NCI-H1694 treated with DMSO at 0.1 percent for 48 hours (cell line): ENCODE results near the gene SRP54.
"Not testable (repeated sequence)": the region's sequence is repeated elsewhere in the genome, so short reads cannot be mapped to it uniquely, and the experiment has no call there.

Experiments used
- DNase-seq: peaks from one replicate; lab custom pipeline; 2025; lab: John Stamatoyannopoulos, UW

SRP54 gene

DNA sequence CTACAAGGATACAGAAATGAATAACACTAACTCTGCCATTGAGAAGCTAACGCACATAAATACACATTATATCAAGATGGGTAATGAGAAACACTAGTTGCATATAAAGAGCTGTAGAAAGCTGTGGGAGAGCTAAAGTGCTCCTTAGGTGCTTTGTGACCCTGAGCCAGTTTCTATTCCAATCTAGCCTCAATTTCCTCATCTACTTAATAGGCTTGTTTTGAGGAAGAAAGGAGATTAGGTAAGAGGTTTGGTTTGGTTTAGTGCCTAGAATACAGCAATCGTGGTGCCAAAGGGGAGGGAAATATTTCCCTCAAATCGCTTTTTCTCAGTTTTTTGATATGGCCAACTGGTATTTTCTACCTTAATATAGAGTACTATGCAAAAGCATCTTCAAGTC lies 994 bp downstream of the SRP54 start:
- no peak for DNase-seq

GRCh38 chr14:34985740-34986139 lies 2.9 kb downstream of the SRP54 start:
- no peak for DNase-seq

DNA sequence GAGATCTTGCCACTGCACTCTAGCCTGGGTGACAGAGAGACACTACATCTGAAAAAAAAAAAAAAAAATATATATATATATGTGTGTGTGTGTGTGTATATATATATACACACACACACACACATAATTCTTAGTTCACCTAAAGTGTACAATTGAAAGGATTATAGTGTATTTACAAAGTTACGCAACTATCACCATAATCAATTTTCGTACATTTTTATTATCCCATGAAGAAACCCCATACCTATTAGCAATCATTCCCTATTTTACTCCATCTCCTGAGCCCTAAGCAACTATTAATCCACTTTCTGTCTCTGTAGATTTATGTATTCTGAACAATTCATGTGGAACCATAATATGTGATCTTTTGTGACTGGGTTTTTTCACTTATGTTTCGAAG lies 4.4 kb downstream of the SRP54 start:
- no peak for DNase-seq

GRCh38 chr14:34989762-34990161 lies 7.0 kb downstream of the SRP54 start:
- no peak for DNase-seq

- no peak for DNase-seq
Observed at GRCh38 chr14:34993426-34993825, 10.6 kb downstream of the SRP54 start.

- DNase-seq = no peak
Observed at GRCh38 chr14:34994668-34995067, 11.9 kb downstream of the SRP54 start.

DNA sequence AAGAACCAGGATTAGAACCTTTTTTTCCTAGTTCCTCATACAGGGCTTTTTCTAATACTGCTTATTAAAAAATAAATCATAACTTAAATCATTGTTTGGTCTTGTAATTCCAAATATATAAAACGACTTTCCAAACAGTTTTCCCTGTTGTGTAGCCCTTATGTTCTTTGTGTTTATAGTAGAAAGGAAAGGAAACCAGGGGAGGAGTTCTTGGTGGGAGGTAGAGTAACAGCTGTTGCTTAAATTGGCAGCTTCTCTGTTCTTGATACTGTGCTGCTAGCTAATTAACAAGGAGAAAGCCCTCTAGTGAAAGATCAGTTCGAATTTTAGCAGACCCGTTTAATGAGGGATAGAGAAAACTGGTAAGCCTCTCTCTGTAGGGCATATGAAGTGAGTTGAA lies 15.0 kb downstream of the SRP54 start:
- DNase-seq = peak; percentile 86

- no peak for DNase-seq
Observed at GRCh38 chr14:34999500-34999899, 16.7 kb downstream of the SRP54 start.

DNA sequence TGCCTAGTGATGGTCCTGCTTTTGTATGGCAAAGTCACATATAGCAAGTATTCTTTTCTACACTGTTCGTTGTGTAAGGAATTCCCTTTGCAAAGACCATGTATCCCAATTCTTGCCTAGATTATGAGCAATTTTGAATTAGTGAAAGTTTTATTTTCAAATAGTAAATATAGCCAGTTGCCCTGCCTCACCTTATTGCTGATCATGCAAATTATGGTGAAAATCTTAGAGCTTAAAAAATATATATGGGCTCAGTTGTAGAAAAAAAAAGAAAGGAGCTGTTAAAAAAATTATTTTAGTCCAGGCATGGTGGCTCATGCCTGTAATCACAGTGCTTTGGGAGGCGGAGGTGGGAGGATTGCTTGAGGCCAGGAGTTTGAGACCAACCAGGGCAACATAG lies 18.8 kb downstream of the SRP54 start:
- DNase-seq = no peak

DNA sequence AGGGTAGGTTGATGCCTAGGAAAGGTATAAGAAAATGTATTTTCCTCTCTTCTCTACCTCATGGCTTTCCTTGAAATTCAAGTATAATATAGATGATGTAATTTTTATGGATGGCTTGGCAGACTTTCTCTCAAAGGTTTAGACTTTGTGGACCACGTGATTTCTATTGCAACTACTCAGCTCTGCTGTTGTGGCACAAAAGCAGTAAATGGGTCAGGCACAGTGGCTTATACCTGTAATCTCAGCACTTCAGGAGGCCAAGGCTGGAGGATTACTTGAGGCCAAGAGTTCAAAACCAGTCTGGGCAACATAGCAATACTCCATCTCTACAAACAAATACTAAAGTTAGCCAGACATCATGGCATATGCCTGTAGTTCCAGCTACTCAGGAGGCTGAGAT lies 22.0 kb downstream of the SRP54 start:
- no peak for DNase-seq

GRCh38 chr14:35016568-35016967 lies 33.8 kb downstream of the SRP54 start:
- no peak for DNase-seq

DNA sequence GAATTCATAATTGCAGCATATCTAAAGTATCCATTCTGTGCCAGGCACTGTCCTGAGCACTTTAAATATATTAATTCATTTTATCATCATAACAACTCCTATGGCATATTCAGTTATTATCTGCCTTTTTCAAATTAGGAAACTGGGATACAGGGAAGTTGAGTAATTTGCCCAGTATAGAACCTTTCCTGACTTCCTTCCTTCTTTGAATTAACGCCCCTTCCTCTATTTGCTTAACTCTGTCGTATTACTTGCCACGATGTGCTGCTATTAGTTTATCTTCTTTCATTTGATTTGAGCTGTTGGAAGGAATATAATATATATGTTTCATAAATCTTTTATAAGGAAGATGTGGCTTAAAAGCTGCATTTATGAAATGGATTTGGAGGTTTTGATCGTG lies 37.9 kb downstream of the SRP54 start:
- no peak for DNase-seq

- no peak for DNase-seq
Observed at GRCh38 chr14:35028435-35028834, 45.6 kb downstream of the SRP54 start.

DNA sequence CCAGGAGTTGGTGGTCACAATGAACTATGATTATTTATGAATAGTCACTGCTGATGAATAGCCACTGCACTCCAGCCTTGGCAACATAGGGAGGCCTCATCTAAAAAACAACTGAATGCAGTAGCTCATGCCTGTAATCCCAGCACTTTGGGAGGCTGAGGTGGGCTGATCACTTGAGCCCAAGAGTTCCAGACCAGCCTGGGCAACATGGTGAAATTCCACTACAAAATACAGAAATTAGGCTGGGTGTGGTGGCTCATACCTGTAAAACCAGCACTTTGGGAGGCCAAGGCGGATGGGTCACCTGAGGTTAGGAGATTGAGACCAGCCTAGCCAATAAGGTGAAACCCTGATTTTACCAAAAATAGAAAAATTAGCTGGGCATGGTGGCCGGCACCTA lies 49.8 kb downstream of the SRP54 start:
- no peak for DNase-seq

DNA sequence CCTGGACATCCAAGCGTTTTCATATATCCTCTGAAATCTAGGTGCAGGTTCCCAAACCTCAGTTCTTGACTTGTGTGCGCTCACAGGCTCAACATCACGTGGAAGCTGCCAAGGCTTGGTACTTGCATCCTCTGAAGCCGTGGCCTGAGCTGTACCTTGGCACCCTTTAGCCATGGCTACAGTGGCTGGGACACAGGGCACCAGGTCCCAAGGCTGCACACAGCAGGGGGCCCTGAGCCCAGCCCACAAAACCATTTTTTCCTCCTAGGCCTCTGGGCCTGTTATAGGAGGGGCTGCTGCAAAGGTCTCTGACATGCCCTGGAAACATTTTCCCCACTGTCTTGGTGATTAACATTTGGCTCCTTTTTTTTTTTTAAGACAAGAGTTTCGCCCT lies 51.6 kb downstream of the SRP54 start:
- DNase-seq = no peak

- not testable (repeated sequence) for DNase-seq
Observed at GRCh38 chr14:35034944-35035554, 52.3 kb downstream of the SRP54 start.

GRCh38 chr14:35038312-35038711 lies 55.5 kb downstream of the SRP54 start:
- DNase-seq = not testable (repeated sequence)

- DNase-seq = no peak
Observed at GRCh38 chr14:35042632-35043031, 59.8 kb downstream of the SRP54 start.

GRCh38 chr14:35043046-35043445 lies 60.3 kb downstream of the SRP54 start:
- DNase-seq = no peak

DNA sequence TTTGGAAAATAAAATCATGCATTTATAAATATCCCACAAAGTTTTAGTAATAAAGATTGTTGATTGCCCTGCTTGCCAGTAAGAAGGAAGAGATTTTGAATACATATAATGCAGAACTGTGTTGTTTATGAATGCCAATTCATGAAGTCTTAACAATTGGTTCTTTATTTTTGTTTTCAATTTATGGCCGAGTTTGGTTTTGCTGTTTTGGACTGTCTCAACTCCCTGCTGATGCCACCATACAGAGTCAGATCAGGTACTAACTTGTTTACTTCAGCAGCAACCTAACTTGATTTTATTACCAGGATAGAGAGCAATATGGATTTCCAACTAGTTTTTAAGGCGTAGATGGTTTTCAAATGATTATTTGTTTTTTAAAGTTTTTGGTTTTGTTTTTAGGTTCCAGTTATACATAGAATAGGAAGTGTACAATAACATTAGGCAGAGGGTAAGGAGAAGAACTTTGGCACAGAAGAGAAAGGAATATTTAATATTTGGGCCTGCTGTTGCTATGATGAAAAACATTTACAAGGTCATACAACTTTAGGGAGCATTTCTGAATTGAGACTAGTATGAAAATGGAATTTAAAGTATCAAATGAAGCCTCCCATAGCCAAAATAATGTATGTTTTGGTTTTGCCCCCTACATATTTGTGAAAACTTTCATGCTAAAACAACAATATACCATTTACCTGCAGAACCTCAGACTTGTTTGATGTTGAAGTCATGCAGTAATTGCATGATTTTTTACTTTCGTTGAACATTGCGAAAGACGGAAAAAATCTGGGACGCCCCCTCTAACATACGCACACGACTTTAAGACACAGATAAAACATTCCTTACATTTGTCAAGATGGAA lies 62.4 kb downstream of the SRP54 start:
- no peak for DNase-seq

DNA sequence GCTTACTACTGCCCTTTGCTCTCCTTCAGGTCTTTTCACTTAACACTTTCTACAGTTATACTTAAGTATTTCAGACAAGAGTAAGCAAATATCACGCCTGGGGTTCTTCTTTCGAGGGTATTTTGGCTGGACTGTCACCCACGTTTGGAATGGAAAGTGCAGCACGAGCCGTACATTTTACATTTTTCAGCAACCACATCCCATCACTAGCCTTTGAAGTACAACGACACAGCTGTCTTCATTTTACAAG lies 62.9 kb downstream of the SRP54 start:
- DNase-seq = no peak

DNA sequence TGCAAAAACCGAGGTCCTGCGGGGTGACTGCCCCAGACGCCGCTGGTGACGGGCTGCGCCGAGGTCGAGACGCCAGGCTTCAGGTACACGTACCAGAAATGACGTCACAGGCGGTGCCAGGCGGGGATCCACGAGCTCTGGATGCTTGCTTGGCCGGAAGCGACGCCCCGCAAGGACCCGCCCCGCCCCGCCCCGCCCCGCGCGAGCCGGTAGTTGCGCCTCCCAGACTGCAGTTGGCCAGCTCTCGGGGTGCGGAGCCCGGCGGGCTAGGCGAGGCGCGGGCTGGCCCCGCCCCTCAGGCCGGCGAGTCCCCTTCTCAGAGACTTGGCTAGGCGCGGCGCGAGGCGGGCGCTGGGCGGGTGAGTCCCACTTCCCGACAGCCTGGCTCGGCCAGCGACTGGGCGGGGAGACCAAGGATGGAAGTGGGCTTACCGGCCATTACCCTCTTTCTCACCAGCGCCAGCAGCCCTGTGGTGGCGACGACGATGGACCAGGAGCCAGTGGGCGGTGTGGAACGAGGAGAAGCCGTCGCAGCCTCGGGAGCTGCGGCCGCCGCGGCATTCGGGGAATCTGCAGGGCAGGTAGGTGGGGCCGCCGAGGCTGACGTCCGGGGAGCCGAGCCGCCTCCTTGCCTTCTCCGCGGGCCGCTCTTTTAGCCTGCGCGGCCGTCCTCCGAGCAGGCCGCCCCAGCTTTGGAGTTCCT lies 63.4 kb downstream of the SRP54 start, which contains the start of gene FAM177A1:
Gene FAM177A1, plus strand, starts transcription at position 225 of the 703 bp plus-strand sequence. Its CDS starts 192 bp downstream, at position 417.
- peak; percentile 92 for DNase-seq
